Stimulated activated naive CD8-positive, alpha-beta T cell treated with anti-CD3 and anti-CD28 coated beads, Interleukin-15, Interleukin-2, amounts not matched to agents 100 ng/mL and 50 ng/mL, for 24 hours (primary cell): ENCODE data around the gene LRRFIP1.
"Not testable (repeated sequence)": the region's sequence is repeated elsewhere in the genome, so short reads cannot be mapped to it uniquely, and the experiment has no call there.

Experiments used
- H3K27ac Mint-ChIP-seq: one replicate; pipeline ENCODE4 v1.8.0; 2021; ENCODE audit warnings: mild to moderate bottlenecking, mixed read lengths
- H3K27me3 Mint-ChIP-seq: one replicate; pipeline ENCODE4 v1.8.0; 2021; ENCODE audit warnings: mixed read lengths
- H3K36me3 Mint-ChIP-seq: one replicate; pipeline ENCODE4 v1.8.0; 2021; ENCODE audit warnings: low read depth, mixed read lengths
- H3K4me1 Mint-ChIP-seq: one replicate; pipeline ENCODE4 v1.8.0; 2021; ENCODE audit warnings: low read depth, mixed read lengths
- H3K4me3 Mint-ChIP-seq: one replicate; pipeline ENCODE4 v1.8.0; 2021; ENCODE audit warnings: mild to moderate bottlenecking, mixed read lengths
- H3K9me3 Mint-ChIP-seq: one replicate; pipeline ENCODE4 v1.8.0; 2021; ENCODE audit warnings: mixed read lengths

Gene LRRFIP1

GRCh38 chr2:237593596-237594320 is 33.6 kb upstream of the LRRFIP1 start:
- no peak overlapping the region for H3K27ac Mint-ChIP-seq
- no peaks in the 10 kb centered on the region for H3K9me3 Mint-ChIP-seq
- H3K4me1 Mint-ChIP-seq = peaks cover 10% of the 10 kb centered on the region
- no peak overlapping the region for H3K4me3 Mint-ChIP-seq
- H3K27me3 Mint-ChIP-seq = peaks cover 5% of the 10 kb centered on the region
- H3K36me3 Mint-ChIP-seq = no peaks in the 10 kb centered on the region

DNA sequence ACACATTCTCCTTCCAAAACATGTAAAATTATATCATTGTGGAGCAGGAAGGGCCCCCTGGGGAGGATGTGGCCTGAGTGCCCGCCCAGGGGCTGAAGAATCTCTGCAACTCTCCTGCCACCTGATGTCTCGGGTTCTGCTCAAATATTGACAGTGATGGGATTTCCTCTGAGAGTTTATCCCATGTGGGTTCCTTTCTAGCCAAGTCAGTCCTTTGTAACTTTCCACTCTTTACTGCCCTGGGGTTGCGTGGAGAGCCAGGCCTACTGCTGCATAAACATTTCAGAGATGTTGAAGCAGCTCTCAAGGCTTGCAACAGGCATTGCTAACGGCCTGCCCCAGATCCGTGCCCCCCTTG is 32.9 kb upstream of the LRRFIP1 start:
- Mint-ChIP-seq H3K4me3 (no peak overlapping the region), H3K27ac (no peak overlapping the region), H3K27me3 (peaks cover 5% of the 10 kb centered on the region), H3K9me3 (no peaks in the 10 kb centered on the region), H3K4me1 (peaks cover 10% of the 10 kb centered on the region), H3K36me3 (no peaks in the 10 kb centered on the region)

DNA sequence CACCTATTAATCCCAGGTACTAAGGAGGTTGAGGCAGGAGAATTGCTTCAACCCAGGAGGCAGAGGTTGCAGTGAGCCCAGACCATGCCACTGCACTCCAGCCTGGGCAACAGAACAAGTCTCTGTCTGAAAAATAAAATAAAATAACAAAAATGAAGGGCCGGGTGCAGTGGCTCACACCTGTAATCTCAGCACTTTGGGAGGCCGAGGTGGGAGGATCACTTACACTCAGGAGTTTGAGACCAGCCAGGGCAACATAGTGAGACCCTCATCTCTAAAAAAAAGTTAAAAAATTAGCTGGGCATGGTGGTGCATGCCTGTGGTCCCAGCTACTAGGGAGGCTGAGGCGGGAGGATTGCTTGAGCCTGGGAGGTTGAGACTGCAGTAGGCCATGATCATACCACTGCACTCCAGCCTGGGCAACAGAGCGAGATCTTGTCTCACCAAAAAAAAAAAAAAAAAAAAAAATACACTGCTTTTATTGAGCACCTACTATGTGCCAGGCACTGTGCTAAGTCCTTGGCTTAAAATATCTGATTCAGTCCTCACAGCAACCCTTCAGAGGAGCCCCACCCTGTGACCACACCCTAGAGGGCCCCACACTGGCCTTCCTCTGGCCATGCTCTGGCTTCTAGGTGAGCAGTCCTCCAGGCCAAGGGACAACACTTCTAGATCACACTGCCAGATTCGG is 31.4 kb upstream of the LRRFIP1 start:
- not testable (repeated sequence) for H3K27me3 Mint-ChIP-seq, H3K4me1 Mint-ChIP-seq, H3K27ac Mint-ChIP-seq, H3K36me3 Mint-ChIP-seq, H3K9me3 Mint-ChIP-seq, H3K4me3 Mint-ChIP-seq

GRCh38 chr2:237596520-237597195 is 30.7 kb upstream of the LRRFIP1 start:
- H3K9me3 Mint-ChIP-seq = no peaks in the 10 kb centered on the region
- no peak overlapping the region for H3K27ac Mint-ChIP-seq
- no peaks in the 10 kb centered on the region for H3K36me3 Mint-ChIP-seq
- no peak overlapping the region for H3K4me3 Mint-ChIP-seq
- peaks cover 2% of the 10 kb centered on the region for H3K4me1 Mint-ChIP-seq
- H3K27me3 Mint-ChIP-seq = no peaks in the 10 kb centered on the region

DNA sequence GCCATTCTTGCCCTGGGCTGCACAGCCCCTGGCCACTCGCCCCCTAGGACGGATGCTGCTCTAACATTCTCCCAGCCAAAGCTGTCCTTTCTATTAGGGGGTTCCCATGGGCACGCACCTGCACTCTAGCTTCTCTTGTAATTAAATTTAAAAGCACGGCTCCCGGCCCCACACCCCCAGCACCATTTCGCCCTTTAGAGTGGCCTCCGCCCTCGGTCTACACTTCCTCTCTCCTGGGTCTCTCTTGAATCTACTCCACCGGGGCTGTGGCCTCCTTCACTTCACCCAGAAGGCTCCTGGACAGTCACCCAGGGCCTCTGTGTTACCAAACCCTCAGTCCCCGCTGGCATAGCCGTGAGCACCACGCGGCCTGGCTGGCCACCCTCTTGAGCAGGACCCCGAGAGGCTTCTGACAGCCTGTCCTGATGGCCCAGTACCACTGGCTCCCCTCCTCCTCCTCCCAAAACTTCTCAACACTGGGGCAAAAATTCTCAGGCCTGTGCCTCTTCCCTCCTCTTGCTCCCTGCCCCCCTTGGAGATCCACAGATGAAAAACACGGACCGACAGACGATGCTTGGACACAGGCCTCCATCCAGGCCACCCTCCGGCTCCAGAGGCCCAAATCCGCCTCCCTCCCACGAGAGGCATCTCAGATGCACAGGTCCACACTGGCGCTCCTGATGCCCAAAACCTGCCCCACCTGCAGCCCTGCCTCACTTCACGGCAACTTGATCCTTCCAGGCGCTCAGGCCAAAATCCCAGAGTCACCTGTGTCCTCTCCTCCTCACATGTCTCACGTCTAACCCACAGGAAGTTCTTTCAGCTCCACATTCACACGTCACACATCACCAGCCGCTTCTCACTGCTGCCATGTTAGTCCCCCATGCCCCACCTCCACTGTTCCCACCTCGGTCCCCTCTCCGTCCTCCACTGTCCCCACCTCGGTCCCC is 29.9 kb upstream of the LRRFIP1 start:
- Mint-ChIP-seq H3K27me3 (no peaks in the 10 kb centered on the region), H3K36me3 (no peaks in the 10 kb centered on the region), H3K4me3 (no peak overlapping the region), H3K27ac (no peak overlapping the region), H3K4me1 (peaks cover 2% of the 10 kb centered on the region), H3K9me3 (no peaks in the 10 kb centered on the region)

DNA sequence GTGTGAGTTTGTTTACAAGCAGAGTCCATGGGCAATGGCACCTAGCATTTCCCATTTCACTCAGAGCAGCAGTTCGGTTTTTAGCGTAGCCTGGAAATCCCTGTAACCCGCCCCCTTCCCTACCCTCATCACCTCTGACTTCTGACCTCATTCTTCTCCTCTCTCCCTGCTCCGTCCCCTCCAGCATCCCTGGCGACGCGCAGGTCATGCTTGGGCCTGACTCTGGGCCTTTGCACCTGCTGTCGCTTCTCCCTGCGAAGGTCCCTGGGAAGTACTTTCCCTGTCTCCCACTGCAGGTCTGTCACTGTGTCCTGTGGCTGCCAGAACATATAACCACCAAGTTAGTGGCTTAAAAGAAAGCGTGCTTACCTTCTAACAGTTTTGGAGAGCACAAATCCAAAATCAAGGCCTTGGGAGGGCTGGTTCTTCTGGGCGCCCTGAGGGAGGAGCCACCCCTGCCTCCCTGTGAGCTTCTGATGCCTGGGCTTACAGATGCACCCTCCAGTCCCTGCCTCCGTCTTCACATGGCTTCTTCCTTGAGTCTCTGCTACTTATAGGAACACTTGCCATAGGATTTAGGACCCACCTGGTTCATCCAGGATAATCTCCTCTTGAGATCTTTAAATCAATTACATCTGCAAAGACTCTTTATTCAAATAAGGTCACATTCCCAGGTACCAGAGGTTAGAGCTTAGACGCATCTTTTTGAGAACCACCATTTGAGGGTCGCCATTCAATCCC is 28.7 kb upstream of the LRRFIP1 start:
- no peak overlapping the region for H3K27ac Mint-ChIP-seq
- peaks cover 13% of the 10 kb centered on the region for H3K4me1 Mint-ChIP-seq
- no peak overlapping the region for H3K4me3 Mint-ChIP-seq
- H3K36me3 Mint-ChIP-seq = no peaks in the 10 kb centered on the region
- H3K9me3 Mint-ChIP-seq = no peaks in the 10 kb centered on the region
- H3K27me3 Mint-ChIP-seq = no peaks in the 10 kb centered on the region

GRCh38 chr2:237599465-237600110 is 27.8 kb upstream of the LRRFIP1 start:
- H3K4me3 Mint-ChIP-seq = no peak overlapping the region
- no peaks in the 10 kb centered on the region for H3K36me3 Mint-ChIP-seq
- no peak overlapping the region for H3K27ac Mint-ChIP-seq
- no peaks in the 10 kb centered on the region for H3K27me3 Mint-ChIP-seq
- no peaks in the 10 kb centered on the region for H3K9me3 Mint-ChIP-seq
- H3K4me1 Mint-ChIP-seq = peaks cover 18% of the 10 kb centered on the region

DNA sequence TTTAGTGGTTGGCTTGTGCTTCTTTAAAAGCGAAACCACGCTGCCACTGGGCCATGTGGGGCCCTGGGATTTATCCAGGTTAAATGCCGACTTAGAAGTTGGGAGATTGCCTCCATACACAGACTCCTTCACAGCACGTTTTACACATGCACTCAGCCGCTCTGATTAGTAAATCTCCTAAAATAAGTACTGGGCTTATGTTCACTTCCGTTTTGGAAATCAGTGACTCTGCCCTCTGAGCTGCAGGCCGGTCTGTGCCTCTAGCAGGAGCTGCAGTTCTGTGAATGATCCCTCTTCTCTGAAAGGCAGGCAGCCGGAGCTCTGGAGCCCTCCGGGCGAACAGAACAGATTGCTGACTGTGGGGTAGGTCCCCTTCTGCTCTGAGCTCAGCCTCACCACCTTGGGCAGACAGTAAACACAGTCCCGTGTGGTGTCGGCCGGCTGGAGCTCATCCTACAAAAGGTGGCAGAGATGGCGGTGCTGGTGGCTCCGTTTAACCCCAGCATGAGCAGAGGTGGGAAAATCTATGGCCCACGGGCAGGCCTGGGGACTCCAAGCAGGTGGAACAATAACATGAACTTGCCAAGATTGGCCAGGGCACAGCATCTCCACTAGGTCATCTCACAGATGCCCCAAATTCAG is 27.1 kb upstream of the LRRFIP1 start:
- H3K27ac Mint-ChIP-seq = no peak overlapping the region
- H3K4me3 Mint-ChIP-seq = no peak overlapping the region
- H3K4me1 Mint-ChIP-seq = peaks cover 21% of the 10 kb centered on the region
- H3K9me3 Mint-ChIP-seq = no peaks in the 10 kb centered on the region
- H3K27me3 Mint-ChIP-seq = no peaks in the 10 kb centered on the region
- no peaks in the 10 kb centered on the region for H3K36me3 Mint-ChIP-seq

DNA sequence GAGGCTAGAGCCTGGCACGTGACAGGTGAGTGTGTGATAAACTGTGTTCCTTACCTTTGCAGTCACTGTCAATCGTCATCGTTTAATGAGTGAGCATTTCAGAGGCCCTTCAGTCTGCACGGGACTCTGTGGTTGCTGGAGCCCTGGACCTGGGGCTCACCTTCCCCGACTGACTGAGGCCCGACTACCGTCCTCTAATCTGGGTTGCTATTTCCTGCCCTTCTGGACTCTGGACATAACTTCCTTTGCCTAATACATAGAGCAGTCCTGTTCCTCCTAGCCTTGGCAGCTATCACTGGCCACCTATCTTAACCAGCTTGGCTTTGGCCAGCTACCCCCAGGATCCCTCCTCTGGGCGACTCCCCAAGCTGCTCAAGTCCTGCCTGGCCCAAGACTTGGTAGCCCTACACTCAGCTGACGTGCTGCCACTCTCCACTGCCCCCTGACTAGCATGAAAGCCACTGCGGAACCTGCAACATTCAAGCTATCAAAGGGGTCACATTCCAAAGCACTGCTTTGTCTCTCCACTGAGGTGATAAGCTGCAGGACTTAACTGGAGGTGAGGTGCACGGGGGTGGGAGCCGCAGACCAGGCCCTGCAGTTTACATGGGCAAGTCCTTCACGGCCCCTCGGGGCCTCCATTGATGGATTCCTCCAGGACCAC is 25.8 kb upstream of the LRRFIP1 start:
- no peak overlapping the region for H3K4me3 Mint-ChIP-seq
- H3K27me3 Mint-ChIP-seq = no peaks in the 10 kb centered on the region
- peaks cover 21% of the 10 kb centered on the region for H3K4me1 Mint-ChIP-seq
- H3K27ac Mint-ChIP-seq = no peak overlapping the region
- no peaks in the 10 kb centered on the region for H3K9me3 Mint-ChIP-seq
- no peaks in the 10 kb centered on the region for H3K36me3 Mint-ChIP-seq

GRCh38 chr2:237602409-237602808 is 25.0 kb upstream of the LRRFIP1 start:
- no peaks in the 10 kb centered on the region for H3K27me3 Mint-ChIP-seq
- no peak overlapping the region for H3K4me3 Mint-ChIP-seq
- no peaks in the 10 kb centered on the region for H3K36me3 Mint-ChIP-seq
- H3K9me3 Mint-ChIP-seq = no peaks in the 10 kb centered on the region
- H3K4me1 Mint-ChIP-seq = peaks cover 21% of the 10 kb centered on the region
- H3K27ac Mint-ChIP-seq = peak overlapping the region; percentile 45

GRCh38 chr2:237603049-237603717 is 24.2 kb upstream of the LRRFIP1 start:
- Mint-ChIP-seq H3K27me3 (no peaks in the 10 kb centered on the region), H3K9me3 (no peaks in the 10 kb centered on the region), H3K36me3 (no peaks in the 10 kb centered on the region), H3K4me3 (peak overlapping the region; percentile 33), H3K4me1 (peaks cover 21% of the 10 kb centered on the region), H3K27ac (peak overlapping the region; percentile 80)

- H3K4me1 Mint-ChIP-seq = peaks cover 21% of the 10 kb centered on the region
- no peaks in the 10 kb centered on the region for H3K9me3 Mint-ChIP-seq
- peak overlapping the region; percentile 80 for H3K27ac Mint-ChIP-seq
- H3K27me3 Mint-ChIP-seq = no peaks in the 10 kb centered on the region
- H3K36me3 Mint-ChIP-seq = no peaks in the 10 kb centered on the region
- peak overlapping the region; percentile 33 for H3K4me3 Mint-ChIP-seq
These were observed 23.5 kb upstream of the LRRFIP1 start for GRCh38 chr2:237603718-237604362.
